AG10803 (cell line): ENCODE results near the gene SEC31A.

ENCODE experiments used
- DNase-seq: peaks from one replicate; pipeline ENCODE4 v3.0.0; 2010; ENCODE audit warnings: low read depth
- H3K4me3 ChIP-seq: 2 replicates; pipeline ENCODE4 v1.5.1; 2011; ENCODE audit warnings: mild to moderate bottlenecking, low read length, control low read depth
- CTCF ChIP-seq: conservative IDR thresholded peaks from 2 replicates; pipeline ENCODE4 v1.5.1; 2011; ENCODE audit warnings: mild to moderate bottlenecking, low read length, control low read depth, inconsistent platforms

SEC31A gene

GRCh38 chr4:82789025-82789776, 101.8 kb downstream of the SEC31A start:
- no peak overlapping the region for H3K4me3 ChIP-seq
- TF ChIP-seq CTCF: no peak
- no peak for DNase-seq

- TF ChIP-seq CTCF: no peak
- DNase-seq: no peak
These were observed 103.6 kb downstream of the SEC31A start for GRCh38 chr4:82787342-82787741.

GRCh38 chr4:82786828-82787227, 104.1 kb downstream of the SEC31A start:
- TF ChIP-seq CTCF: no peak
- H3K4me3 ChIP-seq: no peak overlapping the region
- no peak for DNase-seq

More at GRCh38 chr4:82787342-82787741, 103.6 kb downstream of the SEC31A start:
- H3K4me3 ChIP-seq: no peak overlapping the region

GRCh38 chr4:82785611-82786400, 105.1 kb downstream of the SEC31A start:
- no peak for TF ChIP-seq CTCF
- peak; percentile 90 for DNase-seq
- H3K4me3 ChIP-seq: peak overlapping the region; percentile 15

GRCh38 chr4:82784681-82785610, 106.0 kb downstream of the SEC31A start:
- no peak for TF ChIP-seq CTCF
- peak overlapping the region; percentile 15 for H3K4me3 ChIP-seq
- DNase-seq: peak; percentile 49

GRCh38 chr4:82782626-82783345, 108.2 kb downstream of the SEC31A start:
- no peak for TF ChIP-seq CTCF
- DNase-seq: no peak
- H3K4me3 ChIP-seq: no peak overlapping the region
